BJ (cell line): ENCODE data around the gene BCCIP. TPM values are rescaled to one million over a fixed set of nuclear protein-coding genes. Genes with fewer than 3 reads are reported as not detected.
A peak's percentile ranks its signal among the peaks of the same experiment; 100 is the strongest.

Experiments used
- CTCF ChIA-PET: fragments of 350-600 bp; formaldehyde crosslinking; extraction: SDS; loops from one replicate; lab custom pipeline; 2021; ENCODE audit warnings: antibody characterized with exemption, inconsistent platforms; lab: Yijun Ruan, JAX
- POLR2A ChIA-PET: fragments of 300-600 bp; sonication (Branson Sonifier 250); formaldehyde crosslinking; extraction: SDS; loops from one replicate; lab custom pipeline; 2021; ENCODE audit warnings: antibody characterized with exemption; lab: Charles Lee
- DNase-seq: peaks from one replicate; pipeline ENCODE4 v3.0.0-alpha.2; 2011; ENCODE audit warnings: low read depth
- H3K27me3 ChIP-seq: 2 replicates; pipeline ENCODE4 v1.6.0; 2011; ENCODE audit warnings: low read length; ENCODE audit not compliant: control insufficient read depth, insufficient read depth
- H3K36me3 ChIP-seq: 2 replicates; pipeline ENCODE4 v1.5.1; 2011; ENCODE audit warnings: low read length; ENCODE audit not compliant: control insufficient read depth, insufficient read depth
- H3K4me3 ChIP-seq: 2 replicates; pipeline ENCODE4 v1.5.1; 2011; ENCODE audit warnings: low read depth, mild to moderate bottlenecking, control low read depth, low read length
- polyA plus RNA-seq: library from polyadenylated mRNA; depleted of rRNA; stranded (reverse); fragments of >200 nt; gene quantifications from 2 replicates; pipeline ENCODE4 v1.2.3, GENCODE V29; 2011
- TF ChIP-seq, protein P1 (sequence below): IDR thresholded peaks from 2 replicates; pipeline ENCODE4 v1.5.1; 2011; ENCODE audit warnings: low read depth, mild to moderate bottlenecking, control low read depth, inconsistent platforms, low read length, moderate library complexity; ENCODE audit not compliant: insufficient read depth

BCCIP gene
- polyA plus RNA-seq, 1 experiment: 13.2 TPM

GRCh38 chr10:125820701-125821100, 2.6 kb upstream of the BCCIP start:
- POLR2A ChIA-PET: no interaction called here
- Histone ChIP-seq H3K27me3 (no peaks in the 10 kb centered on the region), H3K4me3 (no peak overlapping the region), H3K36me3 (peaks cover 2% of the 10 kb centered on the region)
- TF ChIP-seq, protein P1, sequence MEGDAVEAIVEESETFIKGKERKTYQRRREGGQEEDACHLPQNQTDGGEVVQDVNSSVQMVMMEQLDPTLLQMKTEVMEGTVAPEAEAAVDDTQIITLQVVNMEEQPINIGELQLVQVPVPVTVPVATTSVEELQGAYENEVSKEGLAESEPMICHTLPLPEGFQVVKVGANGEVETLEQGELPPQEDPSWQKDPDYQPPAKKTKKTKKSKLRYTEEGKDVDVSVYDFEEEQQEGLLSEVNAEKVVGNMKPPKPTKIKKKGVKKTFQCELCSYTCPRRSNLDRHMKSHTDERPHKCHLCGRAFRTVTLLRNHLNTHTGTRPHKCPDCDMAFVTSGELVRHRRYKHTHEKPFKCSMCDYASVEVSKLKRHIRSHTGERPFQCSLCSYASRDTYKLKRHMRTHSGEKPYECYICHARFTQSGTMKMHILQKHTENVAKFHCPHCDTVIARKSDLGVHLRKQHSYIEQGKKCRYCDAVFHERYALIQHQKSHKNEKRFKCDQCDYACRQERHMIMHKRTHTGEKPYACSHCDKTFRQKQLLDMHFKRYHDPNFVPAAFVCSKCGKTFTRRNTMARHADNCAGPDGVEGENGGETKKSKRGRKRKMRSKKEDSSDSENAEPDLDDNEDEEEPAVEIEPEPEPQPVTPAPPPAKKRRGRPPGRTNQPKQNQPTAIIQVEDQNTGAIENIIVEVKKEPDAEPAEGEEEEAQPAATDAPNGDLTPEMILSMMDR: no peak
- CTCF ChIA-PET: interaction anchor here (1.0 kb wide), 1 partner anchor 18 kb away, joined by 3 read pairs; no protein-coding TSS in a partner anchor
- no peak for DNase-seq

GRCh38 chr10:125823663-125824251, 411 bp downstream of the BCCIP start:
- no peak for DNase-seq
- POLR2A ChIA-PET: no interaction called here
- Histone ChIP-seq H3K4me3 (peak overlapping the region; percentile 79), H3K36me3 (peaks cover 9% of the 10 kb centered on the region; the same call in 1 of the 2 replicates), H3K27me3 (no peaks in the 10 kb centered on the region)
- CTCF ChIA-PET: interaction anchor here (1.3 kb wide), 1 partner anchor 19 kb away, joined by 4 read pairs; no protein-coding TSS in a partner anchor
- TF ChIP-seq, protein P1: no peak

GRCh38 chr10:125824736-125825135, 1.4 kb downstream of the BCCIP start:
- H3K4me3 ChIP-seq: peak overlapping the region; percentile 79; the same call in 1 of the 2 replicates
- ChIA-PET POLR2A (no interaction called here), CTCF (interaction anchor here (1.0 to 1.3 kb wide), 2 partner anchors 8 to 18 kb away, joined by 3 to 4 read pairs; no protein-coding TSS in a partner anchor)
- H3K27me3 ChIP-seq: no peaks in the 10 kb centered on the region
- TF ChIP-seq, protein P1: no peak
- no peak for DNase-seq
- peaks cover 12% of the 10 kb centered on the region for H3K36me3 ChIP-seq

- peaks cover 18% of the 10 kb centered on the region for H3K36me3 ChIP-seq
- POLR2A ChIA-PET: no interaction called here
Measured at GRCh38 chr10:125827133-125827532, 3.8 kb downstream of the BCCIP start.

DNA sequence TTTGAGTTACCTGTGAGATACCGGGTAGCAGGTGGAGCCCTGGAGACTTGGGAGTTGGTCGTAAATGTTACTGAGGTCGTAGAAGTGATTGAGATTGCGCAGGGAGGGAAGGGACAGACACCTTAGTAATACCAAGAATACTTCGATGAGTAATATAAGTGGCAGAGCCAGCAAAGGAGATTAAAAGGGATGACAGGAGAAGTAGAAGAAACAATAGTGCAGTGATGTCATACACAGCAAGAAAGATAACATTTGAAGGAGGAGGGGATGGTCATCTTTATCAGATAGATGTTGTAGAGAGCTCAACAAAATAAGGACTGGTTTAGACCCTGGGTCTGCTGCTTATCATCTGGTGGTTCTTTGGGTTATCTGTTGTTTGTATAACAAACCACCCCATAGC, 5.0 kb downstream of the BCCIP start:
- CTCF ChIA-PET: interaction anchor here (0.6 kb wide), 1 partner anchor 22 kb away, joined by 3 read pairs; no protein-coding TSS in a partner anchor

More at GRCh38 chr10:125827133-125827532, 3.8 kb downstream of the BCCIP start:
- H3K4me3 ChIP-seq: no peak overlapping the region
- H3K27me3 ChIP-seq: no peaks in the 10 kb centered on the region
- no peak for DNase-seq
- TF ChIP-seq, protein P1: no peak
- CTCF ChIA-PET: no interaction called here

More for the DNA sequence above, 5.0 kb downstream of the BCCIP start:
- Histone ChIP-seq H3K36me3 (peaks cover 22% of the 10 kb centered on the region), H3K4me3 (no peak overlapping the region), H3K27me3 (no peaks in the 10 kb centered on the region)
- TF ChIP-seq, protein P1: no peak
- no peak for DNase-seq
- POLR2A ChIA-PET: no interaction called here
